Neural progenitor cell (in vitro differentiated cells): ENCODE measurements around the gene MPPED2. TPM values are rescaled to one million over a fixed set of nuclear protein-coding genes. Genes with fewer than 3 reads are reported as not detected.

Experiments used
- DNase-seq: peaks from one replicate; pipeline ENCODE4 v3.0.0-alpha.2; 2016; ENCODE audit warnings: low spot score
- H2AFZ ChIP-seq: fragments of 200-600 bp; sonication (generic); replicated peaks from 2 replicates; pipeline ENCODE4 v1.6.1; 2016; ENCODE audit warnings: antibody characterized with exemption
- H3F3A ChIP-seq: fragments of 200-600 bp; sonication (generic); 2 replicates; pipeline ENCODE4 v1.6.1; 2016; ENCODE audit warnings: antibody characterized with exemption, low read depth
- H3K27ac ChIP-seq: fragments of 200-600 bp; sonication (generic); 2 replicates; pipeline ENCODE4 v1.5.1; 2016; ENCODE audit warnings: mild to moderate bottlenecking
- H3K27me3 ChIP-seq: fragments of 200-600 bp; sonication (generic); 2 replicates; pipeline ENCODE4 v1.6.1; 2016; ENCODE audit warnings: mild to moderate bottlenecking, moderate library complexity
- H3K36me3 ChIP-seq: fragments of 200-600 bp; sonication (generic); 2 replicates; pipeline ENCODE4 v1.5.1; 2016
- H3K4me1 ChIP-seq: fragments of 200-600 bp; sonication (generic); 2 replicates; pipeline ENCODE4 v1.6.1; 2016; ENCODE audit warnings: mixed run types
- H3K4me2 ChIP-seq: fragments of 200-600 bp; sonication (generic); 2 replicates; pipeline ENCODE4 v1.6.1; 2016
- H3K4me3 ChIP-seq: fragments of 200-600 bp; sonication (generic); 2 replicates; pipeline ENCODE4 v1.5.1; 2016
- H3K79me2 ChIP-seq: fragments of 200-600 bp; sonication (generic); 2 replicates; pipeline ENCODE4 v1.6.1; 2016; ENCODE audit warnings: low read depth
- H3K9ac ChIP-seq: fragments of 200-600 bp; sonication (generic); 2 replicates; pipeline ENCODE4 v1.6.1; 2016
- H3K9me3 ChIP-seq: fragments of 200-600 bp; sonication (generic); 2 replicates; pipeline ENCODE4 v1.5.1; 2016; ENCODE audit warnings: low read depth
- H4K20me1 ChIP-seq: fragments of 200-600 bp; sonication (generic); 2 replicates; pipeline ENCODE4 v1.6.1; 2016; ENCODE audit warnings: low read depth
- H3K27ac Mint-ChIP-seq: 3 replicates; pipeline ENCODE4 v1.8.0; 2021; ENCODE audit warnings: mixed read lengths
- H3K27me3 Mint-ChIP-seq: 2 replicates; pipeline ENCODE4 v1.8.0; 2022; ENCODE audit warnings: low read depth, mild to moderate bottlenecking, inconsistent platforms, moderate library complexity, mixed read lengths; ENCODE audit not compliant: insufficient read depth
- H3K36me3 Mint-ChIP-seq: 3 replicates; pipeline ENCODE4 v1.8.0; 2021; ENCODE audit warnings: mixed read lengths
- H3K4me1 Mint-ChIP-seq: 3 replicates; pipeline ENCODE4 v1.8.0; 2021; ENCODE audit warnings: mixed read lengths
- H3K4me3 Mint-ChIP-seq: 3 replicates; pipeline ENCODE4 v1.8.0; 2021; ENCODE audit warnings: mild to moderate bottlenecking, moderate library complexity, mixed read lengths
- H3K9me3 Mint-ChIP-seq: 3 replicates; pipeline ENCODE4 v1.8.0; 2020; ENCODE audit warnings: mixed read lengths
- CTCF ChIP-seq: fragments of 200-600 bp; sonication (generic); IDR thresholded peaks from 2 replicates; pipeline ENCODE4 v1.5.1; 2017; ENCODE audit warnings: antibody characterized with exemption, mild to moderate bottlenecking
- EZH2 ChIP-seq: fragments of 200-600 bp; sonication (generic); IDR thresholded peaks from 2 replicates; pipeline ENCODE4 v1.6.1; 2017; ENCODE audit warnings: antibody characterized with exemption, mild to moderate bottlenecking, moderate library complexity
- EZH2phosphoT487 ChIP-seq: fragments of 200-600 bp; sonication (generic); IDR thresholded peaks from 2 replicates; pipeline ENCODE4 v1.6.1; 2017; ENCODE audit warnings: antibody characterized with exemption
- total RNA-seq: library from RNA; depleted of rRNA; stranded (reverse); fragments of >200 nt; gene quantifications from 2 replicates; pipeline ENCODE4 v1.2.3, GENCODE V29; 2015; ENCODE audit warnings: low replicate concordance

The MPPED2 gene
- total RNA-seq, 1 donor from 2014 or later = 3.4 TPM

GRCh38 chr11:30364837-30365482, 221.2 kb downstream of the MPPED2 start:
- Histone ChIP-seq H3K36me3 (no peaks in the 10 kb centered on the region), H3K79me2 (no peaks in the 10 kb centered on the region), H3K9me3 (no peaks in the 10 kb centered on the region), H3K27ac (no peak overlapping the region), H4K20me1 (no peaks in the 10 kb centered on the region), H3K4me1 (peaks cover 17% of the 10 kb centered on the region), H3F3A (no peaks in the 10 kb centered on the region), H3K4me2 (peak overlapping the region; percentile 51), H3K9ac (no peak overlapping the region), H2AFZ (no peak overlapping the region), H3K4me3 (no peak overlapping the region), H3K27me3 (no peaks in the 10 kb centered on the region)
- Mint-ChIP-seq H3K4me3 (no peak overlapping the region), H3K9me3 (peaks cover 4% of the 10 kb centered on the region), H3K27me3 (peaks cover 2% of the 10 kb centered on the region), H3K27ac (no peak overlapping the region), H3K4me1 (peaks cover 13% of the 10 kb centered on the region), H3K36me3 (no peaks in the 10 kb centered on the region)
- no peak for TF ChIP-seq EZH2
- TF ChIP-seq CTCF = no peak
- no peak for TF ChIP-seq EZH2phosphoT487
- DNase-seq = no peak

- Histone ChIP-seq H3K4me3 (no peak overlapping the region), H4K20me1 (no peaks in the 10 kb centered on the region), H3K4me2 (peak overlapping the region; percentile 51), H3K9ac (no peak overlapping the region), H3K27ac (no peak overlapping the region), H3K79me2 (no peaks in the 10 kb centered on the region), H3K4me1 (peaks cover 17% of the 10 kb centered on the region), H3K27me3 (no peaks in the 10 kb centered on the region), H3K9me3 (no peaks in the 10 kb centered on the region), H3K36me3 (no peaks in the 10 kb centered on the region), H3F3A (no peaks in the 10 kb centered on the region), H2AFZ (peak overlapping the region; percentile 1)
- TF ChIP-seq EZH2phosphoT487 = no peak
- TF ChIP-seq CTCF = no peak
- no peak for TF ChIP-seq EZH2
- peak; percentile 32 for DNase-seq
- peaks cover 3% of the 10 kb centered on the region for H3K9me3 Mint-ChIP-seq
- no peak overlapping the region for H3K4me3 Mint-ChIP-seq
- no peak overlapping the region for H3K27ac Mint-ChIP-seq
- no peaks in the 10 kb centered on the region for H3K36me3 Mint-ChIP-seq
- peaks cover 2% of the 10 kb centered on the region for H3K27me3 Mint-ChIP-seq
- H3K4me1 Mint-ChIP-seq = peaks cover 13% of the 10 kb centered on the region
Observed at GRCh38 chr11:30364139-30364836, 221.9 kb downstream of the MPPED2 start.

DNA sequence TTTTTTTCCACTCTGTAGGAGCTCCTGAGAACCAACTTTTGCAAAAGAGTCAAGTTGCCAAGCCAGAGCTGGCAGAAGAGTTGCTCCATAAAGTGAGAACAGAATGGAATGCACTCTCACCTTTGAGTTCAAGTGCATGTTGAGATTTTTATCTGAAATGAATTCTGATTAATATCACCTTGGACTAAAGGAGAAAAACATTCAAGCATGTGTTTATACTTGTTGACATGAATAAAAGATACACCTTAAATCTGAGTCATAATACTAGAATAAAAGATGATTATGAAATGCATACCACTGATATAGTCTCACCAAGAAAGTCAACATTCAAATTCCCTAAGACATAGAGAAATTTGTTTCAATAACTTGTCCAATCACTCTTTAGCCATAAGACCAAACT, 225.4 kb downstream of the MPPED2 start:
- Histone ChIP-seq H3K27ac (no peak overlapping the region), H4K20me1 (no peaks in the 10 kb centered on the region), H3K36me3 (no peaks in the 10 kb centered on the region), H3K4me3 (no peak overlapping the region), H3K4me1 (peaks cover 17% of the 10 kb centered on the region), H3F3A (no peaks in the 10 kb centered on the region), H3K79me2 (no peaks in the 10 kb centered on the region), H3K9ac (no peak overlapping the region), H3K4me2 (no peak overlapping the region), H2AFZ (no peak overlapping the region), H3K27me3 (no peaks in the 10 kb centered on the region), H3K9me3 (no peaks in the 10 kb centered on the region)
- no peak for DNase-seq
- Mint-ChIP-seq H3K9me3 (no peaks in the 10 kb centered on the region), H3K4me1 (peaks cover 9% of the 10 kb centered on the region), H3K27ac (no peak overlapping the region), H3K4me3 (no peak overlapping the region), H3K27me3 (peaks cover 4% of the 10 kb centered on the region), H3K36me3 (no peaks in the 10 kb centered on the region)
- TF ChIP-seq EZH2 = no peak
- no peak for TF ChIP-seq CTCF
- TF ChIP-seq EZH2phosphoT487 = no peak
